Chondrocyte (in vitro differentiated cells): ENCODE results near the gene ARGLU1. TPM values are rescaled to one million over a fixed set of nuclear protein-coding genes. Genes with fewer than 3 reads are reported as not detected.

ENCODE experiments used
- DNase-seq: peaks from one replicate; pipeline ENCODE4 v3.0.0; 2021; ENCODE audit warnings: mixed read lengths, low spot score
- H3K27ac Mint-ChIP-seq: one replicate; pipeline ENCODE4 v1.8.0; 2021; ENCODE audit warnings: mild to moderate bottlenecking, moderate library complexity, mixed read lengths; ENCODE audit not compliant: unreplicated experiment
- H3K27me3 Mint-ChIP-seq: 2 replicates; pipeline ENCODE4 v1.8.0; 2021; ENCODE audit warnings: low read depth, mixed read lengths
- H3K36me3 Mint-ChIP-seq: 2 replicates; pipeline ENCODE4 v1.8.0; 2021; ENCODE audit warnings: low read depth, mixed read lengths
- H3K4me1 Mint-ChIP-seq: 2 replicates; pipeline ENCODE4 v1.8.0; 2021; ENCODE audit warnings: low read depth, mild to moderate bottlenecking, mixed read lengths
- H3K4me3 Mint-ChIP-seq: one replicate; pipeline ENCODE4 v1.8.0; 2021; ENCODE audit warnings: mild to moderate bottlenecking, moderate library complexity, mixed read lengths; ENCODE audit not compliant: unreplicated experiment
- H3K9me3 Mint-ChIP-seq: 2 replicates; pipeline ENCODE4 v1.8.0; 2021; ENCODE audit warnings: low read depth, mixed read lengths
- CTCF ChIP-seq: fragments of 200-600 bp; sonication (generic); IDR thresholded peaks from 2 replicates; pipeline ENCODE4 v1.5.0; 2021; ENCODE audit warnings: antibody characterized with exemption, mild to moderate bottlenecking, moderate library complexity
- total RNA-seq: library from RNA; stranded (reverse); gene quantifications from 3 replicates; pipeline ENCODE4 v1.2.1, GENCODE V29; 2021

The ARGLU1 gene
- total RNA-seq, 1 donor from 2014 or later: 48.5 TPM

- H3K36me3 Mint-ChIP-seq: no peaks in the 10 kb centered on the region
- H3K27ac Mint-ChIP-seq: peak overlapping the region; percentile 53
- no peak overlapping the region for H3K4me3 Mint-ChIP-seq
- no peaks in the 10 kb centered on the region for H3K27me3 Mint-ChIP-seq
- H3K4me1 Mint-ChIP-seq: peaks cover 62% of the 10 kb centered on the region
- no peak for DNase-seq
- TF ChIP-seq CTCF: peak; percentile 83
- no peaks in the 10 kb centered on the region for H3K9me3 Mint-ChIP-seq
These were observed 47.5 kb downstream of the ARGLU1 start for GRCh38 chr13:106520251-106521054.

GRCh38 chr13:106518512-106518911 is 49.4 kb downstream of the ARGLU1 start:
- no peaks in the 10 kb centered on the region for H3K27me3 Mint-ChIP-seq
- no peak overlapping the region for H3K4me3 Mint-ChIP-seq
- DNase-seq: no peak
- no peaks in the 10 kb centered on the region for H3K9me3 Mint-ChIP-seq
- H3K36me3 Mint-ChIP-seq: no peaks in the 10 kb centered on the region
- no peak for TF ChIP-seq CTCF
- H3K27ac Mint-ChIP-seq: peak overlapping the region; percentile 2
- peaks cover 66% of the 10 kb centered on the region for H3K4me1 Mint-ChIP-seq

- Mint-ChIP-seq H3K4me3 (no peak overlapping the region), H3K4me1 (peaks cover 65% of the 10 kb centered on the region), H3K9me3 (no peaks in the 10 kb centered on the region), H3K27me3 (no peaks in the 10 kb centered on the region), H3K36me3 (no peaks in the 10 kb centered on the region), H3K27ac (peak overlapping the region; percentile 27)
- no peak for TF ChIP-seq CTCF
- DNase-seq: no peak
These were observed 50.7 kb downstream of the ARGLU1 start for GRCh38 chr13:106517109-106517847.

- Mint-ChIP-seq H3K36me3 (peaks cover 3% of the 10 kb centered on the region), H3K9me3 (no peaks in the 10 kb centered on the region), H3K27ac (no peak overlapping the region), H3K27me3 (no peaks in the 10 kb centered on the region), H3K4me1 (peaks cover 50% of the 10 kb centered on the region), H3K4me3 (no peak overlapping the region)
- no peak for TF ChIP-seq CTCF
- DNase-seq: no peak
These were observed 52.2 kb downstream of the ARGLU1 start for GRCh38 chr13:106515635-106516254.

- H3K36me3 Mint-ChIP-seq: peaks cover 3% of the 10 kb centered on the region
- no peak for DNase-seq
- H3K27me3 Mint-ChIP-seq: no peaks in the 10 kb centered on the region
- peak overlapping the region; percentile 41 for H3K27ac Mint-ChIP-seq
- peaks cover 43% of the 10 kb centered on the region for H3K4me1 Mint-ChIP-seq
- no peak overlapping the region for H3K4me3 Mint-ChIP-seq
- TF ChIP-seq CTCF: no peak
- no peaks in the 10 kb centered on the region for H3K9me3 Mint-ChIP-seq
These were observed 52.9 kb downstream of the ARGLU1 start for GRCh38 chr13:106514928-106515634.
